Amniotic stem cell (primary cell): ENCODE results near the gene ADIG.

Experiments used
- DNase-seq: peaks from one replicate; lab custom pipeline; 2025; lab: John Stamatoyannopoulos, UW

ADIG gene

GRCh38 chr20:38581013-38581412 is at the start of gene ADIG:
TSS of gene ADIG (plus strand) at chr20:38581197. CDS start at chr20:38581251, 54 bp downstream.
- DNase-seq, result no peak

- DNase-seq, result no peak
Observed at GRCh38 chr20:38534756-38535155, 46.2 kb upstream of the ADIG start.

- DNase-seq, result no peak
Observed at GRCh38 chr20:38536310-38536709, 44.7 kb upstream of the ADIG start.

GRCh38 chr20:38537176-38537575 is 43.8 kb upstream of the ADIG start:
- DNase-seq, result no peak

DNA sequence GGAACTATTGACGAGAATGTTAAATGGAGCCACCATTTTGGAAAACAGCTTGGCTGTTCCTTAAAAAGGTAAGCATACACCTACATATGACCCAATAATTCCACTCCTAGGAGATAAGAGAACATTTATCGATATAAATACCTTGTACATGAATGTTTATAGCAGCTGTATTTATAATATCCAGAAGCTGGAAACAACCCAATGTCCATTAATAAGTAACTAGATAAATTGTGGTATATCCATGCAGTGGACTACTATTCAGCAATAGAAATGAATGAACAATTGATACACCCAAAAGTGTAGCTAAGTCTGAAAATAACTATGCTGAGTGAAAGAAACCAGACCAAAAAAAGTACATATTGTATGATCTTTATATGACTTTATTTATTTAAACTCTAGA is 42.2 kb upstream of the ADIG start:
- no peak for DNase-seq

- DNase-seq, result no peak
Observed at GRCh38 chr20:38543014-38543906, 37.7 kb upstream of the ADIG start.

DNA sequence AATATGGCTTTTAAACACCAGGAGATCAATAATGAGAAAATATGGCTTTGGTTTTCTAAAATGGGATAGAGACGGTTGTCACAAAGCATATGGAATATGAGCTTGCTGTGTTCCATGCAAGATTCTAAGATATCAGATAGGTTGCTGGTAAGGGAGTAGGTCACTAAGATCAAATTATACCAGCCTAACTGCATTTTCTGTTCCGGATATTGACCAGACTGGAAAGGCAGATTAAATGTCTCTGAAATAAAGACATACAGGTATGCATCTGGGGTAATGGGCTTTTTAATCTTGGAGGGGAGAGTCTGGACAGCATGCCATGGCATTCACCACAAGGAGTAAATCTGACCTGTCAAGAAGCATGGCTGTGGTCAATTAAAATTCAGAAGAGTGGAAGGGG is 35.2 kb upstream of the ADIG start:
- DNase-seq, result no peak

DNA sequence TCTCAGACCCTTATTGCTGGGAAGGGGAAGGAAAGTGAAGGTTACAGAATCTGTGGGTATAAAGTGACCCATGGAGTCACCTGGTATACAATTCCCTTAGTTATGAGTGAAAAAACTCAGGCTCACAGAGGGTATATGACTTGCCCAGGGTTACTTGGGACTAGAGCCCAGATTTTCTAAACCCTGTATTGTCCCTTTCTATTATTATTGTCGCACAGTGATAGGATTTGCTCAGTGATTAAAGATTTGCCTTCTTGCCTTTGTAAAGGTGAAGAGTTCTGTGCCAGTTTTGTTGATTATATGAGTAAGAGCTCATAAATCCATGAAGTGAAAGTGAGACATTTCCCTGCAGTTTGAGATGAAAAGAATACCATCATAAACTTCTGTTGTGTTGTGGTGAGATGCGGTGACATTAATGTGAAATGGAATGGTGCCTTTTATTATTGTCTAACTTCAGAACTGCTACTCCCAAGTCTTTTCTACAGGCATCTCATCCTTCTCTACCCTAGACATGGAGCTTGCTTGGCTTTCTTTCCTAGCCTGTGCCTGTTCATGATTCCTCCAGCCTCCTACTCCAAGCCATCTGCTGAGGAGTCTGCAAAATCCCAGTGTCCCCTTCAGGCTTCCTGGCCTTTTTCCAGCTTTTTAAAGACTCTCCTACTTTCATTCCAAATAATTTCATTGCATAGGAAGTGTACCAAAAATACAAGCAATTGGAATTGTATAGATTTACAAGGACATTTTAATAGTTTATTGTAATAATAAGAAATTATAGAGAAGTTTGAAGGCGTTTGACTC is 33.5 kb upstream of the ADIG start:
- no peak for DNase-seq

DNA sequence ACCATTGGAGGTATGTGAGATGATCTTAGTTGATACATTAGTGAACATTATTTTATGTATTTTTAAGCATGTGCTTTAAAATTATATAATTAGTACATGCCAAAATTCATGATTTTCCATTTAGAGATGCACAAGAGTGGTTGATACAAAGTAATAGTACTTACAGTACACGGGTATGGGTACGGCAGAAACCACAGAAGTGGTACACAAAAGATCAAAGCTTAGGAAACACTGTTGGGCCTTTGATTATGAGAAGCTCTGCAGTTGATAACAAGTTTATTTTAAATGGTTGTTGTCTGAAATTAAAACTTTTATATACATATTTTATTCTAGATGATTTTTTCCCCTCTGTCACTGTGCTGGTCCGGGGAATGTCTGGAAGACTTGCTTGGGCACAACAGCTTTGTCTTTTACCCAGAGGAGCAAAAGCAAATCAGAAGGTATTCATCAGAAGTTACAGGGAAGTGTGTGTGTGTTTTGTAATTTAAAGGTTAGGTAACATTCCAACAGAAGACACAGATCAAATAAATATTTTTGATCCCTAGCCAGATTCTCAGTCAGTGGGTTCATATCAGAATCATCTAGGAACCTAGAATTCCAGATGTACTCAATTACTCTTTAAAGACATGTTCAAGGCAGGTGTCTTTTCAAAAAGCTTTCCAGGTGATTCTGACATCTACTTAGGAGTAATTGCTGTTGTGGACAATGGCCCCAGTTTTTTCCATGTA is 32.5 kb upstream of the ADIG start:
- no peak for DNase-seq

DNA sequence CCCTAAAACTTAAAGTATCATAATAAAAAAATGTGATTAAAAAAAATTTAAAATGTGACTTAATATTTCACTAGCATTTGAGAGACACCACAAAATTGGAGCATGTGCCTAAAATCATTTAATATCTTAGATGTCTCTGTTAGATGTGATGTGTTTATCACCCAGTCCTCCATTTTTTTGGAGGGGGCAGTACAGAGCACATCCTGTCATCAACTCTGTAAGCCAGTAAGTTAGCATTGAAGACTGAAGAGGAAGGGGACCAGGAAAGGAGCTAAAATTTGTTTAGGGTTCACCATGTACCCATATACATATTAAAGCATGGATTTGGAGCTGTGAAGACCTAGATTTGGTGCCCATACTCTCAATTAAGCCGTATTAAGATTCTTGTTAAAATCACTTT is 30.7 kb upstream of the ADIG start:
- no peak for DNase-seq

DNA sequence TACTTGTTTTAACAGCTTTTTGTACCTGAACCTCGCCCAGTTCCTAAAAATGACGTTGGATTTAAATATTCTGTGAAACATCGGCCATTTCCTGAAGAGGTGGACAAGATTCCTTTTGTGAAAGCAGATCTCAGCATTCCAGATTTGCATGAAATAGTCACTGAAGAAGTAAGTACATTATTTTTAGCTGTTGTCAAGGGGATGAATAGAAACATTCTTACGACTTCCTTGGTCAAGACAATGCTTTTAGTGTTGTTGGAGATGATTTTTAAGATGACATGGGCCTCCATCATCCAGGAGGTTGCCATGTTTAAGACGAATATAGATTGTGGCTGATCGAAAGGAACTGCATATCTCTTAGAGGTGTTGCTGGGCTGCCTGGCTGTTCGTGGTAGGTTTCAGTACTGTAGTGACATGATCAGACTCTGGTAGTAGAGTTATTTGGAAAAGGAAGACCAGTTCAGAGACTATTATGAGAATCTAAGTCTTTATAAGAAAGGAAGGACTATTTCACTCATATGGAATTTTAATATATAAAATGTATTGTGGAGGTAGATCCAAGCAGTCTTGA is 29.9 kb upstream of the ADIG start:
- DNase-seq, result no peak

GRCh38 chr20:38554986-38555385 is 26.0 kb upstream of the ADIG start:
- no peak for DNase-seq

- DNase-seq, result no peak
Observed at GRCh38 chr20:38555395-38555794, 25.6 kb upstream of the ADIG start.

DNA sequence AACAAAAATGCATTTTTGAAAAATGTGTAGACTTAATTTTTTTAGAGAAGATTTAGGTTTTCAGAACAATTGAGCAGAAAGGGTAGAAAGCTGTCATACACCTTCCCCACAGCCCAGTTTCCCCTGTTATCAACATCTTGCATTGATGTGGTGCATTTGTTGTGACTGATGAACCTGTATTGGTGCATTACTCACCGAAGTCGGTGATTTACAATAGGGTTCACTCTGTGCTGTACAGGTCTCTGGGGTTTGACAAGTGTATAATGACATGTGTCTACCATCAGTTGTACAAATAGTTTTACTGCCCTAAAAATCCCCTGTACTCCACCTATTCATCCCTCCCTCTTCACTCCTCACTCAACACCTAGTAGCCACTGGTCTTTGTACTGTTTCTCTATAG is 23.8 kb upstream of the ADIG start:
- no peak for DNase-seq

DNA sequence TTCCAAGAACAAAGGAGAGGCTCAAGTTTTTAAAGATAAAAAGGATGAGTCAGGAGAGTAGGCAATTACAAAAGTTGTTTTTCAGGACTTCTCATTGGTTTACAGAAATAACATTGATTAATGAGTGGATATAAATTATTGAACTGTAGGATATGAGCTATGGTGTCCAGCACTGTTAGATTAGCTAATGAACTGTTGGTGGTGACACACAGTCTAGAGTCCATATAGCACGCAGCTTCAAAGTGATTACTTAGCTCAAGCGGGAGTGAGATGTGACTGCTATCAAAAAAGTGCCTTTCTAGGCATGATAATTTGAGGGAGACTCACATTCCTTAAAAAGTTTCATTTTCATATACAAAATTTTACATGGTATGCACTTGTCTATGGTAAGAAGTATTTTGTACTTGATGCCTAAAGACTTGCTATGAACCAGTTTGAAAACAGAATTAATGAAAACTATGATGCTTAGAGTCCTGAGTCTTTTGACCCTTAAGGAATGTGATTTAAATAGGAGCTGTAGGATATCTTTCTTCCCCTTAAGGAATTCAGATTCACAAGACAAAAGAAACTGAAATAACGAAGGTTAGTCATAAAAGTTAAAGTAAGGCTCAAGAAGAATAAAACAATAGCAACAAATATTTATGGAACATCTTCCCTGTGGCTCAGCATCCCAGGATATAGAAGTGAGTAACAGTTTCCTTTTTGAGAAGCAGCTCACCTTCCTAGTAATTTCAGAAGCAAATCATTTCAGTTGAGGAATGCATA is 22.2 kb upstream of the ADIG start:
- DNase-seq, result no peak

GRCh38 chr20:38559764-38560163 is 21.2 kb upstream of the ADIG start:
- DNase-seq, result no peak

DNA sequence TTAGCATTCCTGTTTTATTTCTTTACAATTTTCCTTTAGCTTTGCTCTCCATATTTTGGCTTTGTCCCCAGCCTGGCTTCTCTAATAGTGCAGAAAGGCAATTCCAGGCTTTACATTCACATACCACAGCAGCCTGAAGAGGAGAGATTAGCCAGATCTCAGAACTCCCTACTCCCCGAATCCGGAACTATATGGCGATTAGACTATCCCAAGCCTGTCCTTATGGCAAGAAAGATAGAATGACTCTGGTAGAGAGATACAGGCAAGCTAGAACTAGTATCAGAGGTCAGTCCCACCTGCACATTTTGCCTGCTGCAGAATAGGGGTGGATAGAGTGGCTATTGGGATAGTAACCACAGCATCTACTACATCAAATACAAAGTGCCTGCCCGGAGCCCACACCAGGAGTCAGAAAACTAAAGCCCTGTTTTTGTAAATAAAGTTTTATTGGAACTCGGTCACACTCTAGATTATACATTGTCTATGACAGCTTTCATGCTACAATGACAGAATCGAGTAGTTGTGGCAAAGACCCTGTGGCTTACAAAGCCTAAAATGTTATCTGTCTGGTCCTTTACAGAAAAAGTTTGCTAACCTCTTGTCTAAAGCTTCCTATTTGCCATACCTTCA is 17.1 kb upstream of the ADIG start:
- DNase-seq, result no peak

DNA sequence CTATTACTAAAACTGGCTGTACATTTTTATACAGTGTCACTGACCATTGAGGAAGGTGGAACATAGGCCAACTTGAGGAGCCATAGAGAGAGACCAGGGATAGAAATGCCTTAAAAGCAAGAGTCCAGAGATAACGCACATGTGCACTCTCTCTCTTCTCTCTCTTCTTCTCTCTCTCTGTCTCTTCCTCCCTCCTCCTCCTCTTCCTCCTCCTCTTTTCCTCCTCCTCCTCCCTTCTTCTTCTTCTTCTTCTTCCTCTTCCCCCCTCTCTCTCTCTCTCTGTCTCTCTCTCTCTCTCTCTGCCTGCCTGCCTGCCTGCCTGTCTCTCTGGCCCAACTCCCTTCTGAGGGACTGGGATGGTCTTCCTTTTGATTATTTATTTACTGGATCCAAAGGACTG is 16.3 kb upstream of the ADIG start:
- no peak for DNase-seq

GRCh38 chr20:38566036-38566598 is 14.9 kb upstream of the ADIG start:
- DNase-seq, result no peak

DNA sequence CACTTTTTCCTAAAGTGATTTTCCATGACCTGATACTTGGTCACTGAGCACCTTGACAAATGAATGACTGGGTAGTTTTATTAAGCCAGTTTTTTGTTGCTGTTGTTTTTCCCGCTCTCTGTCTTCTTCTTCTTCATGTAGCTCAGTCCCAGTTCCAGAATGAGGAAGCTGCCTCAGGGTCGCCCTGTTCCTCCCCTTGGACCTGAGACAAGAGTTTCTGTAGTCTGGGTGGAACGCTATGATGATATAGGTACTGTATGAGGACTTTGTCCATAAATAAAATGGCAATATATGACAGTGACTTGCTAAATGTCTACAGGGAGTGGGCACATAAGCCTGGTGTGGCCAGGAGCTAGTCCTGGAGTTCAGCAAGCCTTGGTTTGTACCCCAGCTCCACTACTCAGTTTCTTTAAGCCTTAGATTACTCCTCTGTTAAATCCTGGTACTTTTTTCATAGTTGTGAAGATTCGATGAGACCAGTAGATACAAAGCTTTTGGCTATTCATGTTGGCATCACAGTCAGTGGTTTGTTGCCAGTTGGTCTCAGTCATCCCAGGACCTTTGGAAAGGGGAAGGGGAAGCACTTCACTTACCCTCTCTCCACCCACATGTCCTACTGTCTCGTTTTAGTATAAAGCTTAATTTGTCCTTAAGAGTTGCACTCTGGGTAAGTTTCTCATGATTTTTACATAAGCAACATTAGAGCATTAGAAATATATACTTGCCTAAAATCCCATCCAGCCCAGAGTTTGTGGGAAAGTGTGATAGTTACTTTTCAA is 11.1 kb upstream of the ADIG start:
- no peak for DNase-seq
